Cardiac septum (tissue), 1 donor: ENCODE data around the gene KRTDAP. TPM values are rescaled to one million over a fixed set of nuclear protein-coding genes. Genes with fewer than 3 reads are reported as not detected.
A peak's percentile ranks its signal among the peaks of the same experiment; 100 is the strongest.

Source experiments
- DNase-seq: peaks from one replicate; pipeline ENCODE4 v3.0.0-alpha.2; 2020; ENCODE audit warnings: low spot score
- intact Hi-C: fragments of 100-400 bp; cut with DNase I; formaldehyde crosslinking; loops from one replicate; pipeline ENCODE4 v1.14.0; 2022
- total RNA-seq: library from RNA; stranded (reverse); fragmentation: NEBNext Ultra II Directional; extraction: Animal tissue kit (Norgen Biotek cat#: 25700); gene quantifications from one replicate; pipeline ENCODE4 v1.2.1, GENCODE V29; 2021
- donor health status: DM: no; HTN: no; CAD: no.

Gene KRTDAP
- total RNA-seq, 1 donor from 2014 or later = not detected

GRCh38 chr19:35459414-35460082, 30.7 kb downstream of the KRTDAP start:
- DNase-seq = no peak
- intact Hi-C loops = loop anchor here (5.0 kb wide), 1 partner anchor 102 kb away; the partner anchor contains the start of gene FFAR3

DNA sequence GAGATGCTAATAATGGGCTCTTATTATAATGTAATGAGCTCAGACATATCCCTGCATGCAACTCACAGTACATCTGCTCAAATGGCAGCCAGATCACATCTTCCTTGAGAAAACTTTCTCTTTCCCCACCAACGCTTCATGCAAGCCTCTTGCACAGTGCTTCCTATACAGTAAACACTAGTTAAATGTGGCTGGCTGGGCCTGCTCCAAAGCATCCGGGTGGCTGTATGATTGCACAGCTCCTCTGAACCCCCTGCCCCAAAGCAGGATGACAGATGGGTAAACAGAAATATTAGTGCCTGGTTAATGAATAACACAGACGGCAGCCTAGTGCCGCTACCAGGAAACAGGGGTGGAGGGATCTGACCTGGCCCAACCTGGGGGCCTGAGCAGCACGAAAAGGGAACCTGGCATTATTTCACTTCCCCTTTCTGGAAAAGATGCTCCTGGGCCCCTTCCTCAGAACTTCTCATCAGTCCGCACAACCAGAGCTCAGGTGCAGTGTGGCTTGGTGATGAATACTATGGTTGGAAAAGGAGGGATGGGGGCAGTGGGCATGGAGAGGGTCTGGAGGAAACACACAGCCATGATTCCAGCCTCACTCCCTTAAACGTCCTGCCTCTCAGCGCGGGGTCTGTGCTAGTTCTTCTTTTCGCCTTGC, 31.4 kb downstream of the KRTDAP start:
- DNase-seq = peak; percentile 80
- intact Hi-C loops = loop anchor here (5.0 kb wide), 1 partner anchor 102 kb away; the partner anchor contains the start of gene FFAR3

- intact Hi-C loops = loop anchor here (5.0 kb wide), 1 partner anchor 101 kb away; the partner anchor contains the start of gene FFAR3
- DNase-seq = no peak
Observed at GRCh38 chr19:35458192-35458591, 32.1 kb downstream of the KRTDAP start.

- intact Hi-C loops = loop anchor here (5.0 kb wide), 1 partner anchor 100 kb away; the partner anchor contains the start of gene FFAR3
- DNase-seq = no peak
Observed at GRCh38 chr19:35457173-35457572, 33.1 kb downstream of the KRTDAP start.

- no peak for DNase-seq
- intact Hi-C loops = loop anchor here (5.0 kb wide), 1 partner anchor 98 kb away; the partner anchor contains the start of gene FFAR3
Observed at GRCh38 chr19:35455616-35456201, 34.6 kb downstream of the KRTDAP start.

- DNase-seq = no peak
- intact Hi-C loops = loop anchor here (5.0 kb wide), 1 partner anchor 97 kb away; the partner anchor contains the start of gene FFAR3
Observed at GRCh38 chr19:35454663-35455062, 35.6 kb downstream of the KRTDAP start.

GRCh38 chr19:35451338-35452096, 38.7 kb downstream of the KRTDAP start:
- intact Hi-C loops = no loop called here
- DNase-seq = no peak

DNA sequence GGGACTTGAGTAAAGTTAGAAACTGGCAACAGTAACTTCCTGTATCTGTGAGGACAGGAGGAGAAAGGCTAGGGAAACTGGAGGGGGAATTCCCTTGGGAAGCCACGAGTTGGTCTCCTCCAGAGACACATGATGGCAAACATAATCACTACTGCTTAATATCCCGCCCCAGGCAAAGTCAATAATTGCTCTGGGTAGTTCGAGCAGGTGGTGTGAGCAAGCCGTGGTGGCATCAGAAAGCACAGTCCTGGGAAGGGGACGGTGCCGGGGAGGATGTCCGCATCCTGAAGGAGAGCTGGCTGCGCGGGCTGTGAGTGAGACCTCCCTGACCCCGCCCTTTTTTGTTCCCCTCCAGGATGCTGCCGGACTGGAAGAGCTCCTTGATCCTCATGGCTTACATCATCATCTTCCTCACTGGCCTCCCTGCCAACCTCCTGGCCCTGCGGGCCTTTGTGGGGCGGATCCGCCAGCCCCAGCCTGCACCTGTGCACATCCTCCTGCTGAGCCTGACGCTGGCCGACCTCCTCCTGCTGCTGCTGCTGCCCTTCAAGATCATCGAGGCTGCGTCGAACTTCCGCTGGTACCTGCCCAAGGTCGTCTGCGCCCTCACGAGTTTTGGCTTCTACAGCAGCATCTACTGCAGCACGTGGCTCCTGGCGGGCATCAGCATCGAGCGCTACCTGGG, 40.8 kb downstream of the KRTDAP start:
- intact Hi-C loops = no loop called here
- DNase-seq = no peak

DNA sequence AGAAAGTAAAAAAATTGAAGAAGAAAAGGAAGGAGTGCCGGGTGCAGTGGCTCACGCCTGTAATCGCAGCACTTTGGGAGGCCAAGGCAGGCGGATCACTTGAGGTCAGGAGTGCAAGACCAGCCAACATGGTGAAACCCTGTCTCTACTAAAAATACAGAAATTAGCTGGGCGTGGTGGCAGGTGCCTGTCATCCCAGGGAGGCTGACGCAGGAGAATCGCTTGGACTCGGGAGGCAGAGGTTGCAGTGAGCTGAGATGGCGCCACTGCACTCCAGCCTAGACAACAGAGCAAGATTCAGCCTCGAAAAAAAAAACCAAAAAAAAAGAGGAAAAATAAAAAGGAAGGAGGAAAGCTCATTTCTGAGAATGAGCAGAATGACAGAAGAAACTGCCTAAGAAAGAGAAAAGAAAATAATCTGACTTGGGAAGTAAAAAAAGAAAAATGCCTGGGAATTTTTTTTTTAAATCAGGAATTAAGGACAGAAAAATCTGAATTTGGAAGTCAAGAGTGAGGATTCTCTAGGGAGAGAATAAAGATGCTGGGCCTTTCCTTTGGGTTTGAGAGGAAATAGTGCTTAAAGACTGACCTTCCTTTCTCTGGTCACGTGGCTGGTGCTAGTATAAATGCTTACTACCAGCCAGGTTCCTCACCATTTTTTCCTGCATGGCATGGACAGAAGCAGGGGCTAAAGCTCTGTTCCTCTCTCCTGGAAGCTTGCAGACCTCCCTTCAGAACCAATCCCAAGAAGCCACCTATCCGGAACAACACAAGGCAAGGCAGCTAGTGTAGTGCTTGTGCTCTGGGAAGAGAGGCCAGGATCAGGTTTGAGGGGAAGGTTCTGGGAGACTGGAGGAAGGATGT, 42.4 kb downstream of the KRTDAP start, which contains the start of gene FFAR2:
TSS of gene FFAR2 (plus strand) at position 652 of the 864 bp plus-strand sequence. CDS start 1,458 bp downstream, outside the sequence.
- no peak for DNase-seq
- intact Hi-C loops = no loop called here

- DNase-seq = no peak
- intact Hi-C loops = no loop called here
Observed at GRCh38 chr19:35445826-35446593, 44.3 kb downstream of the KRTDAP start.

DNA sequence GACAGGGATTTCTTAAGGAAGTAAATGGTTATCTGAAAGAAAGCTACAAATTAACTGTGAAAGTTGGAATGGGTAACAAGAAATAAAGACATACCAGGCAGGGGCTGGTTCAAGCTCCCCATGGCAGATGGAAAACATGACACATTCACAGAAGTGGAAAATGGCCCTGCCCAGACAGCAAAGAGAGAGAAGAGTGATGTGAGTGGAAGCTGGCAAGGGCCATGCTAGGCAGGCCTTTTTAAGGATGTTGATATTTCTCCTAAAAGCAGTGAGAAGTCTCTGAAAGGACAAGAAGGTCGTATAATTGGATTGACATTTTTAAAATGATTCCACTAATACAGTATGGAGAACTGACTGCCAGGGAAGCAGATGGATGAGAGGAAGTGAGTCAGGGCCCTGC, 45.5 kb downstream of the KRTDAP start:
- intact Hi-C loops = no loop called here

GRCh38 chr19:35442091-35442490, 48.2 kb downstream of the KRTDAP start:
- intact Hi-C loops = no loop called here
- DNase-seq = peak; percentile 82

More for the DNA sequence above, 45.5 kb downstream of the KRTDAP start:
- no peak for DNase-seq

DNA sequence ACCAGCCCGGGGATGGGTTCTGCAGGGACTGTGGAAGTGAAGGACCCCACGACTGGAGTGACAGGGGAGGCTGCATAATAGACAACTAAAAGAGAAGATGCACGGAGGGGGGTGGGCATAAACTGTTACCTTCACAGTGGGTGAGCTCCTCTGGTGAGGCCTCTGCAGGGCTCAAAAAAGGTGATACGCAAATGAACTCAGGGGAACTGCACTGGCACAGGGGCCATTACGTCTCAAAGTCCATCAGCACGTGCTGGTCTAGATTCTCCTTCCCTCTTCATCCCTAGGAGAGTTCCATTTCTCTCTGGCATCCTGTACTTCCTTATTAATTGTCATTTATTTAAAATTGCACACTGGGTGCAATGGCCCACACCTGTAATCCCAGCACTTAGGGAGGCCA, 50.3 kb downstream of the KRTDAP start:
- no peak for DNase-seq
- intact Hi-C loops = no loop called here

DNA sequence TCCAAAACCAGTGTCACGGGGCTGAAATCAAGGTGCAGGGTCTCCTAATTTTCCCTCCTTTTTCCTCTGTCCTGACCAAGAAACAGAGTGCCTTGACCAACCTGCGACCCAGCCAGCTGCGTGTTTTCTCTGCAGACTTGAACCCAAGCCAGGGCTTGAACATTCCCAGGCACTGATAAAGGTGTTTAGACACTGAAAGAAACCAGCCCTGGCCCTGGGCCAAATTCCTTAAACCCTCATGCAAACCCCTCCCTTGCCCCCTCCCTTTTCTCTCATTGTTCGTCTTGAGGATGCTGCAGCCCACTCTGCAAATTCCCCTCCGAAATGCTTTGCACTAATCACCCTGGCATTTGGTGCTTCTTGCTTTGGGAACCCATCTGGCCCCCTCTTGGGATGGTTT, 51.7 kb downstream of the KRTDAP start:
- intact Hi-C loops = no loop called here
- DNase-seq = no peak

DNA sequence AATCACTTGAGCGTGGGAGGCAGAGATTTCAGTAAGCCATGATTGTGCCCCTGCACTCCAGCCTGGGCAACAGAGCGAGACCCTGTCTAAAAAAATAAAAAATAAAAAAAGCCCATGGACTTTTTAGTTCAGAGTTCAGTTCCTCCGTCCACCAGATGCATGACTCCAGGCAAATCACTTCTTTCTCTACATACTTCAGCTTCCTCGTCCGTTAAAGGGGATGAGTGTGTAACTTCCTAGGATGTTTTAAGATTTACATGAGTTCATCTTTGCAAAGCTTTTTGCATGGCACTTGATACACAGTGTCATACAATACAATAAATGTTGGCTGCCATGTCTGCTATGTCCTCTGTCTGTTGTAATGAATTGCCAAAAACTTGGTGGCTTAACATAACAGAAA, 52.2 kb downstream of the KRTDAP start:
- intact Hi-C loops = no loop called here
- DNase-seq = no peak

DNA sequence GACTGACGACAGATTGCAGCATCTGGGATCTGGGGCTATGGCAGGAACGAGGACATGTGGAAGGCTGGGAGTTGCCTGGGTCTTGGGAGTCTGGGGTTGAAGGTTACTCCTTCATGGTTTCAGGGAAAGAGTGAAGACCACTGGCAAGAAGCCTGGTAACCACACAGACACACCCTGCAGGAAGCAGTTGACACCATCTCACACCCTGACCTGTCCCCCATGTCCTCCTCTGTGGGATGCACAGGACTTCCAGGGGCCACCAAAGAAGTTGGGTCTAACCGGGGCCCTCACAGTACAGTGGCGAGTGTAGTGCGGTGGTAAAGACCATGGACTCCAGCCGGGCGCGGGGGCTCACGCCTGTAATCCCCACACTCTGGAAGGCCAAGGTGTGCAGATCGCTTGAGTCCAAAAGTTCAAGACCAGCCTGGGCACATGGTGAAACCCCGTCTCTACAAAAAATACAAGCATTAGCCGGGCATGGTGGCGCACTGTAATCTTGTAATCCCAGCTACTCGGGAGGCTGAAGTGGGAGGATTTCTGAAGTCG, 52.8 kb downstream of the KRTDAP start:
- no peak for DNase-seq
- intact Hi-C loops = no loop called here
